ENCODE results near the gene EML4.
"Not testable (repeated sequence)": the region's sequence is repeated elsewhere in the genome, so short reads cannot be mapped to it uniquely, and the experiment has no call there.

EML4 gene

DNA sequence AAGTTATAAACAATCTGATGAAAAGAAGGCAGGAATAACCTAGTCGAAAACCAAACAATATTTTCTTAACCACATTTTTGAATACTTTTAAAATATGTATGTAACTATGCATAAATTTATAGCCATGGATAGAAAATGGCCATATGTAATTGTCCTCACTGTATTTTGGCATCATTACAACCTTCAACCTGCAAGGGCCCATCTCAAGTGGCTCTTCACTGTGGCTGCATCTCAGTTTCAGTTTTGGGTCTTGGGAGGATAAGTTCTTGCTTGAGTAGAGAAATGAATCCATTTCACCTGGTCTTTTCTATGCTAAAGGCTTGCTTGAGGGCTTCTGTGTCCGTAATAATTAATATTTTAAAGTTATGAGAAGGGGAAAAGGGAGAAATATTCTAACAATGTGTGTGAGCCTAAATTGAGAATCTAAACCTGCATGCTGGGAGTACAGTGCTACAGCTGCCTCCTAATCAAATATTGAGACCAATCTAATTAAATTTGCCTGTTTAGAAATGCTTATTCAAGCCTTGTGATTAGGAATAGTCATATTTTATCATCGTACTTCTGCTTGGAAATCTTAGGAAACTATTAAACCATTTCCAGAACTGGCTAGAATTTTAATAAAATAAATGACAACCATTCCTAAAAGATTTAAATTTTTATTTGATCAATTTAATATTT lies 92.5 kb downstream of the EML4 start:
- DNase-seq (ENCODE audit: low read depth), result no peak

GRCh38 chr2:42266236-42266635 lies 97.1 kb downstream of the EML4 start:
- DNase-seq (ENCODE audit: low read depth), result no peak

- no peak for DNase-seq (ENCODE audit: low read depth)
These were observed 98.4 kb downstream of the EML4 start for GRCh38 chr2:42267530-42267929.

DNA sequence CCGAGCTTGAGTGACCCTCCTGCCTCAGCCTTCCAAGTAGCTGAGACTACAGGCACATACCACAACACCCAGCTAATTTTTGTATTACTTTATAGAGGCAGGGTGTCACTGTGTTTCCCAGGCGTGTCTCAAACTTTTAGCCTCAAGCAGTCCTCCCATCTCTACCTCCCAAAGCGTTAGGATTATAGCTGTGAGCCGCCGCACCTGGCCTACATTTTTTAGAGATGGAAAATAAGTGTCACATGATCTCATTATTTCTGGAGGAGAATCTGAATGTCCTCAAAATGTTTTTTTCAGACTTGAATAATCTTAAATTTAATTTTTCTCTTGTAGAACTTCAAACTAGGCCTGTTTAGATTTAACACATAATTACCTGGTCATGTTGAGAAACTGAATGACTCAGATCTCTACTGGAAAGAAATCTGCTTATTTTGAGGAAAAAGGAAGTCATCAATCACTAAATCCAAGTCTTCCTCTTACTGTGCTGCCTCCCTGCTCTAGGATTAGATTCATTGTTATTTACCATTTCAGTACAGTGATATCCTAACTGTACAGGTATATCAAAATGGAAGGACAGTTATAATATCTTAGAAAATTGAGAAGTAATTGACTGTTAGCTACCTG lies 99.5 kb downstream of the EML4 start:
- DNase-seq (ENCODE audit: low read depth), result no peak

- no peak for DNase-seq (ENCODE audit: low read depth)
These were observed 101.6 kb downstream of the EML4 start for GRCh38 chr2:42270757-42271156.

- not testable (repeated sequence) for DNase-seq (ENCODE audit: low read depth)
These were observed 102.1 kb downstream of the EML4 start for GRCh38 chr2:42271246-42271645.

DNA sequence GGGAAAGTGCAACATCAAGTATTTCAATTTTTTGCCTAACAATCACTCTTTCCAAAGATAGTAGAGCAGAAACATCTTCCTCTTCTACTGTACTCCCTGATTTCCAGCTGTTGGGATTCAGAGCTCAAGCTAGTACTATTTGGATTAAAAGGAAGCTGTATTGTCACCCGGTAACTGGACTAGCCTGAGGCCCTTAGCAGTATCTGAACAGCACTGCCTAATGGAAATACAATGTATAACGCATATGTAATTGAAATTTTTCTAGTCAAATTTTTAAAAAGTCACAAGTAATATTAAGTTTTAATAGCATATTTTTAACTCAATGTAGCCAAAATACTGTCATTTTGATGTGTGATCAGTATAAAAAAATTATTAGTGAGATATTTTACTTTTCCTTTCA lies 105.7 kb downstream of the EML4 start:
- DNase-seq (ENCODE audit: low read depth), result no peak

GRCh38 chr2:42281416-42282081 lies 112.4 kb downstream of the EML4 start:
- no peak for DNase-seq (ENCODE audit: low read depth)

DNA sequence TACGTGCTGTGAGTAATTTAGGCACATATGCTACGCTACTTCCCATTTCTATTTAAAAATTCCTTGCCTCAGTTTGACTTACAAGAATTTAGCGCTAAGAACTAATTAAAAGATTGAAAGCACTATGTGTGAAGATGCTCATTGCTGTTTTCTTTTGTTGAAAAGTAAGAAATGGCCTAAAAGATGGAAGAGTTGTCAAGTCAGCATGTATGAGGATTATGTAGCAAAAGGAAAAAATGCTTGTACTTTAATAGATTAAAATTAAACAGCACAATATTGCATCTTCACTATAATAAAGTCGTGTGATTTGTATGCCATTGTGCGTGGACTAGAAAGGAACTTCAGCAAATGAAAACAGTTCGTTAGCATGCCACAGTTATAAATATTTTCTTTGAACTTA lies 114.9 kb downstream of the EML4 start:
- DNase-seq (ENCODE audit: low read depth), result no peak

DNA sequence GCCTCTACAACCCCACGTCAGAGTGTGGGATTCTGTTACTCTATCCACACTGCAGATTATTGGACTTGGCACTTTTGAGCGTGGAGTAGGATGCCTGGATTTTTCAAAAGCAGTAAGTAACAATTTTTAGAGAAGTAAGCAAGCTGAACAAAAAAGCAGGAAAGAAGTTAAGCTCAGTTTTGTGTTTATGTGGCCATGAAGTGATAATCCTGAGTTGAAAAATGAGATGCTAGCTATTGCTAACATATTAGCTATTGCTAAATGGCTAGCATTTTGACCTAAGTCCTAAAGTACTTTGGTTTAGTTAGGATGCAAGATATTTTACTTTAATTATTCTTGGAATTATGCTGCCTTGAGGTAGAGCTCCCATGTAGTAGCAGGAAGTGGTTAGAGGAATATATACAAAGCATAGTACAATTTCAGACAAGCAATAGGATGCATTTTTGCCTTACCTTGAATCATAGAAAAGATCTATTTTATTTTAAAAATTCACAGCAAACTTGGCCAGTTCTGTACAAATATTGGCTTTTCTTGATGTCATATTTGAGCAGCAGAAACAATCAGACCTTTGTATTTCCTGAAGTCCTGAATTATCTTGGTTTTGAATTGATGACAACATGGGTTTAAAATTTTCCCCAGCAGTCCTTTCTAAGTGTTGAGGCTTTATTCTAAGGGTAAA lies 117.3 kb downstream of the EML4 start:
- no peak for DNase-seq (ENCODE audit: low read depth)

DNA sequence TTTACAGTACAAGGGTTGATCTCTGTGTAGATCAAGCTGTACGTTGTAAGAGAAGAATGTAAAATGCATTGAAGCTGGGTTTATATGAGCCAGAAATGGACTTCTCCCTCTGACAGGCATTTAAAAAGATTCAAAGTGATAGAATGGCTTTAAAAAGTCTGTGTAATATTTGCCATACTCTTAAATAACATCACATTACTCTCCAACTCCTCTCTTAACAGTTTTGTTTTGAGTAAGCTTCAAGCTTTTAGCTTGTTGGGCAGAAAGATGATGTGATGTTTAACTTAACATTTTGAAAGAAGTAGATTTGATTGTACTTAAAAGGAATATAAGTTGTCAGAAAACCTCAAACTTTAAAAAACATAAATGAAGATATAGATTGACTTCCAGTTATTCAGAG lies 119.7 kb downstream of the EML4 start:
- DNase-seq (ENCODE audit: low read depth), result no peak

GRCh38 chr2:42289222-42289621 lies 120.1 kb downstream of the EML4 start:
- DNase-seq (ENCODE audit: low read depth), result no peak

GRCh38 chr2:42290005-42290404 lies 120.9 kb downstream of the EML4 start:
- no peak for DNase-seq (ENCODE audit: low read depth)

- no peak for DNase-seq (ENCODE audit: low read depth)
These were observed 123.9 kb downstream of the EML4 start for GRCh38 chr2:42293019-42293418.

DNA sequence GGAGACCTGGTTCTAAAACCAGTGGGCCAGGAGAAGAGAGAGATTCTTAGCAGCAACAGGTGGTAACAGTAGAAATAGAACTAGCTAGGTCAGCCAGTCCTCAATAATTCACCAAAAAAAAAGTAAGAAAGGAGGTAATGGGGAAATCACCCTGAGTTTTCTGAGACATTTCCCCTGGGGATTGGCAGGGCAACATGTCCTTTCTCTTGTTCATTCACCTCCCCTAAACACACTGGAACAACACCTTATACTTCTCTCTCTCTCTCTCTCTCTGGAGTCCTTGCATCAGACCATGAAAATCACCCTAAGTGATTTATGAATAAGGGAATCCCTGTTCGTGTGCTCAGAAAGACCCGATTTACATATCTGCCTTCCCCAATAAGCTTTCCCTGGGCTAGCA lies 127.1 kb downstream of the EML4 start:
- DNase-seq (ENCODE audit: low read depth), result no peak

- no peak for DNase-seq (ENCODE audit: low read depth)
These were observed 128.3 kb downstream of the EML4 start for GRCh38 chr2:42297322-42297936.

DNA sequence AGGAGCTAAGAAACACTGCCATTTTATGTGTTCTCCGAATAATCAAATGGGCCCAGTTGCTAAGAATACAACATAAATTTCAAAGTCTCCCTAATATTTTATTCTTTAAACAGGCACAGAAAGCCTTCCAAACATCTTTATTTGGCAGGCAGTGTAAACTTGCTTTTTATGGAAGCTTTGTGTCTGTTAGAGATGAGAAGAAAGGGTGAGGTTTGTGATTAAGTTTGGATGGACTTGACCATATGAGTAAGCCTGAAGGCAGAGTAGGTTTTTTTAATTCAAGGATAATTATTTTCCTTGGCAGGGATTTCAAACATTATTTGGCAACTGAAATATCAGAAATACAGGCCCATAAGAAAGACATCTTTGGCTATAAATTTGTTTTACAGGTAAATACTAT lies 129.0 kb downstream of the EML4 start:
- no peak for DNase-seq (ENCODE audit: low read depth)

- no peak for DNase-seq (ENCODE audit: low read depth)
These were observed 130.0 kb downstream of the EML4 start for GRCh38 chr2:42298996-42299754.

- DNase-seq (ENCODE audit: low read depth), result no peak
These were observed 131.4 kb downstream of the EML4 start for GRCh38 chr2:42300527-42300926.

GRCh38 chr2:42303252-42303651 lies 134.1 kb downstream of the EML4 start:
- no peak for DNase-seq (ENCODE audit: low read depth)

DNA sequence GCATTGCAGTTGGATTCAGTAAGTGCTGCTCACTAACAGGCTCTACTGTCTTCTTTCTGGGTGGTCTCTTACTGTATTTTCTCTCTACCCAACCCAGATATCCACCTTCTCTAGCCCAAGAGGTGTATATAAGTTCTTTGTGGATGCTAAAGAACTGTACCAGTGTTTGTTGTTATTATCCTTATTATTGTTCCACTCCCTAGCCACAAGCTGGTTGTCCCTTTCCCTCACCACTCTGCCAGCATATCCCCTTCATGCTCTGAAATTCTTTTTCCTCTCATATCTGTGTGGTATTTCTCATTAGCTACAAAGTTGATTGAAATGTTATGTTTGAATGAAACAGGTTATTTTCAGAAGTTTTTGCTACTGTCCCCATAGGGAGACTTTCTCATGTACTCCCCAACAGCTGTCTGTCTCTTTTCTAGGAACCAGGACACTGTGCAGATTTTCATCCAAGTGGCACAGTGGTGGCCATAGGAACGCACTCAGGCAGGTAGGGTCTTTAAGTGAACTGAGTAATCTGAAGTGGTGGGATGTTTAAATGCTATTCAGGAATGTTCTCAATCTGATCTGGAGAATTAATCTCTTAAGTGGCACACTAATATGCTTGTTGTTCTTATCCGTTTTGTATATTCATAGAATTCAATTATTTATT lies 135.0 kb downstream of the EML4 start:
- no peak for DNase-seq (ENCODE audit: low read depth)
